Naive B cell (primary cell): ENCODE data around the gene KCNK3. TPM values are rescaled to one million over a fixed set of nuclear protein-coding genes. Genes with fewer than 3 reads are reported as not detected.

Experiments used
- ATAC-seq, 2 donors: fragments of 150-1000 bp; cut with Tn5 transposase; 2 replicates each; pipeline ENCODE4 v1.10.0; 2021; ENCODE audit warnings: low read depth in 2 of 2, mild to moderate bottlenecking in 2 of 2, moderate library complexity in 2 of 2
- DNase-seq: peaks from one replicate; pipeline ENCODE4 v3.0.0; 2022
- H3K27ac Mint-ChIP-seq, 6 donors: one replicate each; pipeline ENCODE4 v1.8.0; 2020 to 2022; ENCODE audit warnings: mild to moderate bottlenecking in 6 of 6, mixed read lengths in 6 of 6, moderate library complexity in 5 of 6, inconsistent platforms in 2 of 6
- H3K27me3 Mint-ChIP-seq, 3 donors: one replicate each; pipeline ENCODE4 v1.8.0; 2021 to 2022; ENCODE audit warnings: mixed read lengths in 3 of 3, mild to moderate bottlenecking in 1 of 3
- H3K36me3 Mint-ChIP-seq, 2 donors: one replicate each; pipeline ENCODE4 v1.8.0; 2020 to 2022; ENCODE audit warnings: mixed read lengths in 2 of 2, inconsistent platforms in 1 of 2, mild to moderate bottlenecking in 1 of 2
- H3K4me1 Mint-ChIP-seq, 3 donors: one replicate each; pipeline ENCODE4 v1.8.0; 2020 to 2022; ENCODE audit warnings: mixed read lengths in 3 of 3, inconsistent platforms in 1 of 3, mild to moderate bottlenecking in 1 of 3, moderate library complexity in 1 of 3
- H3K4me3 Mint-ChIP-seq, 8 donors: one replicate each; pipeline ENCODE4 v1.8.0; 2020 to 2022; ENCODE audit warnings: mild to moderate bottlenecking in 8 of 8, mixed read lengths in 8 of 8, moderate library complexity in 8 of 8, inconsistent platforms in 2 of 8
- H3K9me3 Mint-ChIP-seq, 7 donors: one replicate each; pipeline ENCODE4 v1.8.0; 2020 to 2022; ENCODE audit warnings: mixed read lengths in 7 of 7, mild to moderate bottlenecking in 5 of 7, inconsistent platforms in 2 of 7, moderate library complexity in 1 of 7
- polyA plus RNA-seq, 6 donors: library from polyadenylated mRNA; unstranded; fragments of 300-500 nt; fragmentation: Illumina TruSeq; gene quantifications; one replicate each; pipeline ENCODE4 v1.2.3, GENCODE V29; 2021; ENCODE audit warnings: low read depth in 6 of 6

KCNK3 gene
- not detected for polyA plus RNA-seq

DNA sequence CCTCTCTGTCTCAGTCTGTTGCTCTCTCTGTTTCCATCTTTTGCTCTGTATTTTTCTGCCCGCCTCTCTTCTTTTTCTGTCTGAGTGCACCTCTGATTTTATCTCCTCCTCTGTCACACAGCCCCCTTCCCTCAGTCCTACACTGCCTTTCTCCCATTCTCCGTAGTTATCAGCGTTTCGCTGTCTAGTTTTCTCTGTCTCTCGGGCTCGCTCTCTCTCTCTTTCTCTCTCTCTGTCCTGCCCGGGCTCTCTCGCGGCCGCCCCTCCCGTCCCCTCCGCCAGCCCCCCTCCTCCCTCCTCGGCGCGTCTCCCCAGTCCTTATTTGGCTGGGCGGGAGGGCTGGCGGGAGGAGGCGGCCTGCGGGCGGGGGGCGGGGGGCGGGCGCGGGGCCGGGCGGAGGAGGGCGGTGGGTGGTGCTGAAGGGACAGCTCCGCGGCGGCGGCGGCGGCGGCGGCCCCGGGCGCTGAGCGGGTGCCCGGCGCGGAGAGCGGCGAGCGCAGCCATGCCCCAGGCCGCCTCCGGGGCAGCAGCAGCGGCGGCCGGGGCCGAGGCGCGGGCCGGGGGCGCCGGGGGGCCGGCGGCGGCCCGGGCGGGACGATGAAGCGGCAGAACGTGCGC lies at the start of gene KCNK3:
Gene KCNK3, plus strand, starts transcription at position 444 of the 618 bp plus-strand sequence. Its CDS starts 154 bp downstream, at position 598.
- H3K36me3 Mint-ChIP-seq = peaks cover 0 to 17% of the 10 kb centered on the region in 2 donors

DNA sequence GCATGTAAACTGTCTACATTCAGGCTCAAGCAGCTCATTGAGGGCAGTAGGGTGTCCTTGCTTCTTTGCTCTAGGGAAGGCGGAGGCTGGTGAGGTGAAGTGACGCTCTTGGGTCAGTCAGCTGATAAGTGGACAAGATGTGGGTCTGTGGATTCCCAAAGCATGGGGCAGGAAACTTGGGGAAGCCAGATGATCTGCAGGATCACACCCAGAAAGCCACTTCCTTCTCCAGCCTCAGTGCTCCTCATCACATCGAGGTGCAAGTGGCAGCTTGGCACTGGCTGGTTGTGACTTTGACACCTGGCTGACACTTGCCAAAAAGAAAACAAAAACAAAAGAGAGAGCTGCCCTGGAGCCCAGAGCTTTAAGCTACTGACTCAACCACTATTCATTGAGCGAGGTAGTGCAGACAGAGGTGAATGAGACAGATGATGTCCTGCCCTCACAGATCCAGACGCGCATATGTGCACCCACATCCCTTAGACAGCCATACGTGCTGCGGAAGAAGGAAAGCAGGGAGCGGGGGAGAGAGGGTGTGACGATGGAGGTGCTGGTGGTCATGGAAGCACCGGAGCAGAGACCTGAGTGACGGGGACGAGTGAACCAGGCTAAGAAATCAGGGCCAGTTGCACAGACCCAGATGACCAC lies 48.2 kb upstream of the KCNK3 start:
- Mint-ChIP-seq H3K36me3 (no peaks in the 10 kb centered on the region), H3K4me3 (peak overlapping the region in 1 of 8 donors; percentile 17), H3K9me3 (no peaks in the 10 kb centered on the region), H3K27me3 (peaks cover 27 to 63% (median 49%) of the 10 kb centered on the region in 3 donors), H3K4me1 (no peaks in the 10 kb centered on the region), H3K27ac (no peak overlapping the region)
- ATAC-seq (no peak), DNase-seq (no peak)

More for the DNA sequence above, at the start of gene KCNK3:
- peak within 1 kb of the TSS in 4 of 8 donors; percentile 14 to 80 (median 46) for H3K4me3 Mint-ChIP-seq
- H3K27me3 Mint-ChIP-seq = peaks cover 61 to 83% (median 82%) of the 10 kb centered on the region in 3 donors
- no peak for DNase-seq
- peaks cover 0 to 5% (median 1%) of the 10 kb centered on the region in 7 donors for H3K9me3 Mint-ChIP-seq
- no peak within 1 kb of the TSS for H3K27ac Mint-ChIP-seq
- ATAC-seq = peak; percentile 59 to 64
- peaks cover 0 to 11% (median 0%) of the 10 kb centered on the region in 3 donors for H3K4me1 Mint-ChIP-seq

DNA sequence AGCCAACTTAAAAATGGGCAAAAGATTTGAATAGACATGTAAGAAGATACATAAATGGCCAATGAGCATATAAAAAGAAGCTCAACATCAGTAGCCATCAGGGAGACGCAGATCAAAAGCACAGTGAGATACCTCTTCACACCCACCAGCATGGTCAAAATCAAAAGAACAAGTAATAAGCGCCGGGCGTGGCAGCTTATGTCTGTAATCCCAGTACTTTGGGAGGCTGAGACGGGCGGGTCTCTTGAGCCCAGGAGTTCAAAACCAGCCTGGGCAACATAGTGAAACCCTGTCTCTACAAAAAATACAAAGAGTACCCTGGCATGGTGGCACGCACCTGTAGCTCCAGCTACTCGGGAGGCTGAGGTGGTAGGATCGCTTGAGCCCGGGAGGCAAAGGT lies 46.8 kb upstream of the KCNK3 start:
- ATAC-seq (no peak), DNase-seq (no peak)
- no peak overlapping the region for H3K27ac Mint-ChIP-seq
- H3K4me1 Mint-ChIP-seq = no peaks in the 10 kb centered on the region
- no peaks in the 10 kb centered on the region for H3K36me3 Mint-ChIP-seq
- H3K9me3 Mint-ChIP-seq = no peaks in the 10 kb centered on the region
- no peak overlapping the region for H3K4me3 Mint-ChIP-seq
- peaks cover 28 to 64% (median 50%) of the 10 kb centered on the region in 3 donors for H3K27me3 Mint-ChIP-seq

DNA sequence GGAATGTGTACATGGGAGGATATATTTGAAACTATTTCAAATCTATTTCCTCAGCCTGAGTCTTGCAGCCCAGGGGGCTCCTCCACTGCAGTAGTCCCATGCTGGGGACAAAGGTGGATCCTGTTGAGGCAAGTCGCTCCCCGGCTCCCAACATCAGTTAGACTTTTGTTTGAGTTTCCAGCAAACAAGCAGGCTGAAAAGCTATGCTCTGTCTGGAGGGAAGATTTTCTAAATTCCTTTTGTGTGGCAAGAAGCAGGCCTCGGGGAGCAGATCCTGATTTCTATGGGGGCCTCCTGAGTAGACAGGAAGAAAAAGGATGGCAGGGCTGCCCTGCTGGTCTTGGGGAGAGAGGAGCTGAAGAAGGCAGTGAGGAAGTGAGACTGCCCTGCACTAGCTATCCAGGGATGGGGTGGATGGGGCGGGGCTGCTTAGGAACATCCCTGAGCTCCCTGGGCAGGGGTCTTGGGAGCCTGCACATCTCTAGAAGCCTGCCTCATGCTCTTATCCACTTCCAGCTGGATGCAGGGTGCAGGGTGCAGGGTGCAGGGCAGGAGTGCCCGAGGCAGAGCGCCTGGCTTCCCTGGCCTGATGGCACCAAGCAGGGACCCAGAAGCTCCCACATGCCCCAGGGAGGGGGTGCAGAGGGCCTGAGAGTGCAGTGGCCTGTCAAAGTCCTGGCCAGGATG lies 45.4 kb upstream of the KCNK3 start:
- Mint-ChIP-seq H3K4me3 (no peak overlapping the region), H3K27me3 (peaks cover 24 to 63% (median 54%) of the 10 kb centered on the region in 3 donors), H3K27ac (no peak overlapping the region), H3K9me3 (no peaks in the 10 kb centered on the region), H3K4me1 (no peaks in the 10 kb centered on the region), H3K36me3 (no peaks in the 10 kb centered on the region)
- no peak for ATAC-seq
- DNase-seq = no peak

DNA sequence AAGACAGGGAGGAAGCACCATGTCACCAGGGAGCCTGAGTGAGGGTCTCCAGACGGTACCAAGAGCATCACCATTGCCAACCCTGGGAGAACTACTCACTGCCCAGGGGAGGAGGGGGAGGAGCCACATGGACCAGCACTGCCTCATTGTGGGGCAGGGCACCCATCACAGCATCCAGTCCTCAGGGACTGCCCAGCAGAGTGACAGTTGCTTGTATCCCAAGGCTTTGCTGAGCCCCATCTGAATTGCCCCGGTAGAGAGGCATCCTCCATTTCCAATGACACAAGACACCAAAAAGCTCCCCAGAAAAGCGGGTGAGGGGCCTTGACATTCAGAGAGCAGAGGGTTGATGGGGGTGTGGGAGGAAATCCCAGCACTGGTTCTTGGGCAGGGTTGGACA lies 44.5 kb upstream of the KCNK3 start:
- Mint-ChIP-seq H3K36me3 (no peaks in the 10 kb centered on the region), H3K4me1 (no peaks in the 10 kb centered on the region), H3K9me3 (no peaks in the 10 kb centered on the region), H3K27ac (no peak overlapping the region), H3K27me3 (peaks cover 17 to 57% (median 46%) of the 10 kb centered on the region in 3 donors), H3K4me3 (no peak overlapping the region)
- ATAC-seq (no peak), DNase-seq (no peak)

DNA sequence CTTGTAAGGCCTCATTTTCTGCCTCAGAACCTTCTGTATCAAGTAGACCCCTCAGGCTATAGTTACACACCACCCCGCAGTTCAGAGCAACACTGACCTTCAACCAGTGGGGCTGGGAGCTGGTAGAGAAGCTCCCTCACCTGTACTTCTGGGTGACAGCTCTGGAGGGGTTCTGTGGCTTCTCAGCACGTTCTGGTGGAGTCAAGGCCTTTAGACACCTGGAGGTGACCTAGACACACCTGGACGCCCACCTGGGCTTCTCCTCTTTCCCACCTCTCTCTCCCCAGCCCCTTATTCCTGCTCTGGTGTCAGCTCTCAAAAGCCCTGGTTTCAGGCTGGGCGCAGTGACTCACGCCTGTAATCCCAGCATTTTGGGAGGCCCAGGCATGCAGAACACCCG lies 44.0 kb upstream of the KCNK3 start:
- H3K36me3 Mint-ChIP-seq = no peaks in the 10 kb centered on the region
- DNase-seq = no peak
- peaks cover 14 to 58% (median 43%) of the 10 kb centered on the region in 3 donors for H3K27me3 Mint-ChIP-seq
- H3K4me3 Mint-ChIP-seq = no peak overlapping the region
- ATAC-seq = no peak
- no peaks in the 10 kb centered on the region for H3K9me3 Mint-ChIP-seq
- no peak overlapping the region for H3K27ac Mint-ChIP-seq
- H3K4me1 Mint-ChIP-seq = no peaks in the 10 kb centered on the region

DNA sequence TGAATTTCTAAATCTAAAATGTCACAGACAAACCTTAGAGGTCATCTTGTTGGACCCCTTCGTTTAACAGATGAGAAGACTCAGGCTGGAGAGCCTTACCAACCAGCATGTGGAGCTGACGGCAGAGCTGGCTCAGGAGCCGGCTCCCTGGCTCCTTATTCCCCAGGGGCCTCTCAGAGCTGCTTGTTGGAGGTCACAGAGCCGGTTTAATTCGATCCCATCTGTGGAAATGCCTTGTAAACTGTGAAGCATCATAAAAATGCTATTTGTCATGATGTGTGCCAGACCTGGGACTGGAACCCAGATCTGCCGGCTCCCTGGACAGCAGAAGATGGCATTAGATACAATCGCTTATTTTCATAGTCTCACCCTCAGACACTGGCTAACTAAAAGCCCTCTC lies 43.2 kb upstream of the KCNK3 start:
- ATAC-seq (no peak), DNase-seq (no peak)
- Mint-ChIP-seq H3K27me3 (peaks cover 13 to 60% (median 46%) of the 10 kb centered on the region in 3 donors), H3K4me3 (no peak overlapping the region), H3K27ac (no peak overlapping the region), H3K9me3 (no peaks in the 10 kb centered on the region), H3K36me3 (no peaks in the 10 kb centered on the region), H3K4me1 (no peaks in the 10 kb centered on the region)

DNA sequence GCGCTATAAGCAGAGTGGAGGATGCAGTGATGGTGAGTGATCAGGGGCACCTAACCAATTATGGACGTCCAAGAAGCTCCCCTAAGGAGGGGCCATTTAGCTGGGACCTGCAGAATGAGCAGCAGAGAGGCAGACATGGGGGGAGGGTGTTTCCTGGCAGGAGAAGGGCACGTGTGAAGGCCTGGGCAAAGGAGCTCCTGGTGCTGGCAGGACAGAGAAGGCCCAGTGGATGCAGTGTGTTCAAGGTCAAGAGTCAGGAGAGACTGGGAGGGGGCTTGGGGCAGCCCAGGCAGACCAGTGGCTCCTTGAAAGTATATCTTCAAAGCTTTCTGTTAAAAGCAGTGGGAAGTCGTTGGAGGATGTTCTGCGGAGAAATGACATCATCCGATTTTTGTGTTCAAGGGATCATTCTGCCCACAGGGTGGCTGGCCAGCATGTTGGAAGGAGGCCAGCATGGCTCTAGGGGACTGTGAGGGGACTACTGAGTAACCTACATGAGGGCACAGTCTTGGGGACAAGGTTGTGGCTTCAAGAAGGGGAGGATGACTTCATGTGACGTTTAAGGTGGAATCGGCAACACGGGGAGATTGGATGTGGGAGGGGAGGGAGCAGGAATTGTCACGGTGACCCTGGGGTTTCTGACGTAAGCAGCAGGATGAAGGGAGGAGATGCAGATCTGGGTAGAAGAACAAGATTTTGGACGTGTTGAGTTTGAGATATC lies 42.4 kb upstream of the KCNK3 start:
- no peaks in the 10 kb centered on the region for H3K4me1 Mint-ChIP-seq
- no peaks in the 10 kb centered on the region for H3K36me3 Mint-ChIP-seq
- H3K27me3 Mint-ChIP-seq = peaks cover 9 to 57% (median 39%) of the 10 kb centered on the region in 3 donors
- H3K4me3 Mint-ChIP-seq = no peak overlapping the region
- ATAC-seq (no peak), DNase-seq (no peak)
- H3K27ac Mint-ChIP-seq = peak overlapping the region in 1 of 6 donors; percentile 33
- no peaks in the 10 kb centered on the region for H3K9me3 Mint-ChIP-seq

DNA sequence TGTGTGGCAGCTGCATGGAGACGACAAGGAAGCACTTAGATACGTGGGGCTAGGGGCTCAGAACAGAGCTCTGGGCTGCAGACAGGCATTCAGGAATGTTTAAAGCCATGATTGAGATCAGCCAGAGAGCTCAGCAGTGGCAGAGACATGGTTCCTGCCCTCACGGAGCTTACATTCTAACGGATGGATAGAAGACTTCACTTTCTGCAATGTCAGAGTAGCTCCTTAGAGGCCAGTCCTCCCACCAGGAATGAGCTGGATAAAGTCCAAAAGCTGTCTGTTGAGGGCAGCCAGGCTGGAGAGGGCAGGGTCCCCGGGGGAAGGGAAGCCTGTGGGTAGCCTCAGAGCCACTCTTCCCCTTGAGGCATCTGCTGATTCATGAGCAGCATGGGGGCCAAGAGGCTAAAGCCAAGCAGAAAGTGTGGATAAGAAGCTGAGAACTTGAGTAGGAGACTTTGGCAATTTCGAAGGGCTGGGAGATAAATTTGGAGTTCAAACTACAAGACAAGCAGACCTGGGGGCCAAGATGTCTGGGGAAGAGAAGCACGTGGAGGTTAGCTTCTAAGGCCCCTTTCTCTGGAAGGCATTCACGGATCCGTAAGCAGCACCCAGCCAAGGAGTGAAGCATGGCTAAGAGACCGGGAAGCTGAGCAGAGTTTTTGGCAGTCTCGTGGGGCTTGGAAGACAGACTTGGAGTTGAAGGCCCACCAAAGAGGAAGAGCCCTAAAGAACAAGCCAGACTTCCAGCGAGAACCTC lies 41.6 kb upstream of the KCNK3 start:
- DNase-seq = no peak
- no peaks in the 10 kb centered on the region for H3K9me3 Mint-ChIP-seq
- H3K36me3 Mint-ChIP-seq = no peaks in the 10 kb centered on the region
- H3K4me3 Mint-ChIP-seq = no peak overlapping the region
- no peak overlapping the region for H3K27ac Mint-ChIP-seq
- peaks cover 9 to 50% (median 31%) of the 10 kb centered on the region in 3 donors for H3K27me3 Mint-ChIP-seq
- H3K4me1 Mint-ChIP-seq = no peaks in the 10 kb centered on the region
- no peak for ATAC-seq

DNA sequence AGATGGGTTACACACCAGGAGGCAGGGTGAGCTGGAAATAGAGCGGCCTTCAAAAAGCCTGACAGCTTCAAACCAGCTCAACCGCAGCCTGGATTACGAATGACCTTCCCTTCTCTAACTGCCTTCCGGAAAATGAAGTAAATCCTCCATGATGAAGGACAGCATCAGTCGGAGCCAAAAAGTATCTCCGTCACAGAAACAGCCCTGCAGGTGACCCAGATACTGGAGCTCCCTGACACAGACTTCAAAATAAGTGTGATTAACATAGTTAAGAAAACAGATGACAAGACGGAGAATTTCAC lies 41.1 kb upstream of the KCNK3 start:
- Mint-ChIP-seq H3K27ac (no peak overlapping the region), H3K4me3 (no peak overlapping the region), H3K9me3 (no peaks in the 10 kb centered on the region), H3K27me3 (peaks cover 6 to 45% (median 31%) of the 10 kb centered on the region in 3 donors), H3K36me3 (no peaks in the 10 kb centered on the region), H3K4me1 (no peaks in the 10 kb centered on the region)
- no peak for DNase-seq
- ATAC-seq = no peak

DNA sequence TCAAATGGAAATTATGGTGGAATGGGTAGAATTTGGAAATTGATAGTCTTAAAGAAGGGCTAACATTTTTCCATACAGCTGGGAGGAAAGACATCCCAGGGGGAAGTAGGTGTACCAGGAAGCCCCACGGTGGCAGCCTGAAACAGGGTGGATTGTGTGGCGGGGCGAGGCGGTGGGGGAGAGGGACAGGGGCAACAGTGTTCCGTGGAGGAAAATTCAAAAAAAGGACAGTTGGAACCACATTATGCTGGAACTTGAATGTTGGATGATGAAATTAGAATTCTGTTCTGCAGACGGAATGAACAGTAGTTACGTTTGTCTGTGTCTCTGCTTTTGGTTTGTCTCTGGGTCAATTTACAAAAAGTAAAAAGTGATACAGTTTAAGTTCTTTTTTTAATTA lies 40.7 kb upstream of the KCNK3 start:
- H3K9me3 Mint-ChIP-seq = no peaks in the 10 kb centered on the region
- peaks cover 5 to 45% (median 31%) of the 10 kb centered on the region in 3 donors for H3K27me3 Mint-ChIP-seq
- no peaks in the 10 kb centered on the region for H3K4me1 Mint-ChIP-seq
- H3K36me3 Mint-ChIP-seq = no peaks in the 10 kb centered on the region
- H3K27ac Mint-ChIP-seq = no peak overlapping the region
- no peak for ATAC-seq
- no peak overlapping the region for H3K4me3 Mint-ChIP-seq
- no peak for DNase-seq

DNA sequence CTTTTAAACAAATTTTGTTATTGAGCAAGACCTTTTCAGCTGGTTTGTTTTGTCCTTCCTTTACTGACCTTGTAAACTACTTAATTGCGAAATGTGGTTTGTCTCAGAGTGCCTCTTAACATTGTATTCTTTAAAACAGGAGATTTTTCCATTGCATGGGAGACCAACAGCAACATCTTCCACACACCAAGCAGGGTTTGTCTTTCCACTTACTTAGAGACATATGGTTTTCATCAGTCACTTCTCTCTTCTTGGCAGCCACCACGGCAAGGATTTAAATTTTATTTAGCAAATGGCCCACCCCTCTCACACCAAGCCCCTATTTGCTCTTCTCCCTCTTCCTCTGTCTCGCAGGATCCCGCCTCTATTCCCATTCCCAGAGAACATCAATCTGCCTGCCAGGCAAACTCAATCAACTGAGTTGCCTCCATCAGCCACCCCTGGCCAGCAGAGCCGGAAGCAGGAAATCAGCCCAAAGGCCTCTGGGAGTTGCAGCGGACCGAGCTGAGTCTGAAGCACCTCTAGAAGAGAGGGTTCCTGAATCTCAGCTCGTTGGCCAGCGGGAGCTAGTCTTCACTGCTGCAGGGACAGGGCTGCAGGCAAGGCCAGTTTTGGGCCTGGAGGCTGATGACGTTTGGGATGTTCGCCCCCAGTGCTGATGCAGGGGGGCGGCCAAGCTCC lies 40.0 kb upstream of the KCNK3 start:
- no peak overlapping the region for H3K27ac Mint-ChIP-seq
- H3K36me3 Mint-ChIP-seq = no peaks in the 10 kb centered on the region
- ATAC-seq = no peak
- H3K9me3 Mint-ChIP-seq = peaks cover 0 to 5% (median 1%) of the 10 kb centered on the region in 7 donors
- no peaks in the 10 kb centered on the region for H3K4me1 Mint-ChIP-seq
- peaks cover 5 to 45% (median 31%) of the 10 kb centered on the region in 3 donors for H3K27me3 Mint-ChIP-seq
- no peak overlapping the region for H3K4me3 Mint-ChIP-seq
- no peak for DNase-seq
